ENCODE measurements around the gene PKHD1.

Gene PKHD1

GRCh38 chr6:52081237-52081636 is 6.2 kb downstream of the PKHD1 start:
- no peak for DNase-seq (ENCODE audit: extremely low read depth, low read depth)
- TF ChIP-seq, protein P1, sequence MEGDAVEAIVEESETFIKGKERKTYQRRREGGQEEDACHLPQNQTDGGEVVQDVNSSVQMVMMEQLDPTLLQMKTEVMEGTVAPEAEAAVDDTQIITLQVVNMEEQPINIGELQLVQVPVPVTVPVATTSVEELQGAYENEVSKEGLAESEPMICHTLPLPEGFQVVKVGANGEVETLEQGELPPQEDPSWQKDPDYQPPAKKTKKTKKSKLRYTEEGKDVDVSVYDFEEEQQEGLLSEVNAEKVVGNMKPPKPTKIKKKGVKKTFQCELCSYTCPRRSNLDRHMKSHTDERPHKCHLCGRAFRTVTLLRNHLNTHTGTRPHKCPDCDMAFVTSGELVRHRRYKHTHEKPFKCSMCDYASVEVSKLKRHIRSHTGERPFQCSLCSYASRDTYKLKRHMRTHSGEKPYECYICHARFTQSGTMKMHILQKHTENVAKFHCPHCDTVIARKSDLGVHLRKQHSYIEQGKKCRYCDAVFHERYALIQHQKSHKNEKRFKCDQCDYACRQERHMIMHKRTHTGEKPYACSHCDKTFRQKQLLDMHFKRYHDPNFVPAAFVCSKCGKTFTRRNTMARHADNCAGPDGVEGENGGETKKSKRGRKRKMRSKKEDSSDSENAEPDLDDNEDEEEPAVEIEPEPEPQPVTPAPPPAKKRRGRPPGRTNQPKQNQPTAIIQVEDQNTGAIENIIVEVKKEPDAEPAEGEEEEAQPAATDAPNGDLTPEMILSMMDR (IDR thresholded peaks at IDR 0.05; ENCODE audit: low read depth, low read length): no peak

DNA sequence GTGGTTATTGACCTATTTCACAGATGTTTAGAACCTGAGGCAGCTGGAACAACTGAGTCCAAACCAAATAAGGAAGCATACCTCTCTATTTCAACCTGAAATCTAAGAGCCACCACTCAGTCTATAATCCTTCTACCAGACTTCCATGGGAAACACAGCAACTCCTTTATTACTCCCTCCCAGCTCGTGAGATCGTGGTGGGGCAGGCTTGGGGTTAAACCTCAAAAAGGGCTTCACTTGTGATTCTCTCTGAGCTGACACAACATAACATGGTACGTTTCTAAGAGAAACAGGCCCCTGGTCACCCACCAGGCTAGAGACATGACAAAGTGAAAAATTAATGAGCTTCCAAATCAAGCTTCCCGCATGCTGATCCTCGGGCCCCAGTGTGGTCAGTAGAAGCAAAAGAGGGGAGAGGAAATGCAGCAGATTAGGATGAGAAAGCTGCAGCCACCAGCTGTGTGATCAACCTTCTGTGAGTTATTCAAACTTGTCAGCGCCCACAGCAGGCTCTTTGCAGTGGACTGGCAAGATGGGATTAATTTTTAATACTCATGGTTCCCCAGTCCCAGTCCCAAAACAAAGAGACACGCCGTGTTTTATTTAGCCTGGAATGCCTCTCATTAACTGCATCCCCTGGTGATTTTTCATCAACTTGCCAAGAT is 9.3 kb downstream of the PKHD1 start:
- TF ChIP-seq, protein P1 (IDR thresholded peaks at IDR 0.05; ENCODE audit: low read depth, low read length): no peak
- no peak for DNase-seq (ENCODE audit: extremely low read depth, low read depth)

DNA sequence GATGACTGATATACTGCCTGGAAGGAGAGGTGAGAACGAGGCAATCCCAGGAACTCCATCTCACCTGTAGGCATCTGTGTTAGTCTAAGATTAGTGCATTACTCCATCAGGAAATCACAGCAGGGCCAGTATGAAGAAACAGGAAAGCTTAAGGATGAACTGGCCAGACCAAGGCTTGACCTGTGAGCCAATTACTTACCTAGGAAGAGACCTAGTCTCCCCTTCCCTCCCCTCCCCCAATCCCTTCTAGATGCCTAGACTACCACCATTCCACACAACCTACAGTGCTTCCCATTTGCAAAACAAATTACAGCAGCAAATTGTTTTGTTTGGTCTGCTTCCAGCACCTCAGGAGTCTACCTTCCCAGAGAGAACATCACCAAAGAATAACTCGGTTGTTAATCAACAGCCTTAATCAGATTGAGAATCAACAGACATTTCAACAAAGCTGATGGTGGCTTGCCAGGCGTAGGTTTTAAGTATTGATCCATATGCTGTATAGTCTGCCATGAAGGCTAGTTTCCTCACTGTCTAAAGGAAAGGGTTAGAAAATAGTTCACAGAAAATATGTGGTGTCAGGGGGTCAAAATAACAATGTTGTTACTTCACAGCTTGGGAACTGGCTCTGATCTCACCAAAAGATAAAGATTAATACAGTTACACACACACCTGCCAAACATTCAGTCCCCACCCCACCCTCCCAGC is 10.1 kb downstream of the PKHD1 start:
- TF ChIP-seq, protein P1 (IDR thresholded peaks at IDR 0.05; ENCODE audit: low read depth, low read length): no peak
- DNase-seq (ENCODE audit: extremely low read depth, low read depth): no peak

- DNase-seq (ENCODE audit: extremely low read depth, low read depth): no peak
- TF ChIP-seq, protein P1 (IDR thresholded peaks at IDR 0.05; ENCODE audit: low read depth, low read length): no peak
Measured at GRCh38 chr6:52076791-52077179, 10.6 kb downstream of the PKHD1 start.

DNA sequence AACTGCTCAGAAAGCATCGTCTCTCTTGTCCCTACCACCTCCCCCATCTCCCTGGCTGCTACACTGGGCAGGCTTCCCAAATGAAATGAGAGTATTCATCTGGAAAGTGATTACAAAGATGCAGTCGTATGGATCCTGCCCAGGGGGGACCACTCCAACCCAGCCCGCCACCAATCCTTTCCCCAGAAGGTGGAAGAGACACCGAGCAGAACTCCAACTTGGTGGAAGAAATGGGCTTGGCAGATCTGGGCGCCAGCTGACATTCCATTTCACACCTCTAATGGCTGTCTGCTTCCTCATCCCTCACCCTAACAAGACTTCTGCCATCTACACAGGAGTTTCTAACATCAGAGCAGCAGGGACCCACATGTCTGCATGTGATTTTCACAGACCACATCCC is 12.7 kb downstream of the PKHD1 start:
- no peak for DNase-seq (ENCODE audit: extremely low read depth, low read depth)
- TF ChIP-seq, protein P1 (IDR thresholded peaks at IDR 0.05; ENCODE audit: low read depth, low read length): no peak

GRCh38 chr6:52074155-52074554 is 13.3 kb downstream of the PKHD1 start:
- TF ChIP-seq, protein P1 (IDR thresholded peaks at IDR 0.05; ENCODE audit: low read depth, low read length): no peak
- no peak for DNase-seq (ENCODE audit: extremely low read depth, low read depth)

DNA sequence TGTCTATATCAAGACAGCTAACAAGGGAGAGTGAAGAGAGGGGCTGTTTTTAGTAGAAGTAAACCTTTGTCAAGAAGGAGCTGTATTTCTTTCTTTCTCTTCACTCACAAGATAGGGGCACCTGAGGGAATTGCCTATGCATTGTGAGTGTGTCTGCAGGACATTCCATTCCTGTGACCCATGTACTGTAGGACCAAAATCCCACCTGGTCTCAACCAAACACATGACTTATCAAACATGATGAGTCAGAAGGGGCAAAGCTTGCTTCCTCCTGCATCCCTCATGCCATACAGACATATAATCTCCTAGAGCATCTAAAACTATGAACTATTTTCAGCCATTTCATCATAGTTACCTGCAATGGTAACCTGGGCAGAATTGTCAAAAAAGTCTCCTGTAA is 21.8 kb downstream of the PKHD1 start:
- DNase-seq (ENCODE audit: extremely low read depth, low read depth): no peak
- TF ChIP-seq, protein P1 (IDR thresholded peaks at IDR 0.05; ENCODE audit: low read depth, low read length): no peak

All from AG09319 (cell line).